Measurements from ENCODE around the gene ZNF571. TPM values are rescaled to one million over a fixed set of nuclear protein-coding genes. Genes with fewer than 3 reads are reported as not detected.

ZNF571 gene
- total RNA-seq, result 10 to 100 TPM; 11.0 to 11.4 TPM
- total RNA-seq, result 18.3 to 19.5 reads per million in 2 donors

DNA sequence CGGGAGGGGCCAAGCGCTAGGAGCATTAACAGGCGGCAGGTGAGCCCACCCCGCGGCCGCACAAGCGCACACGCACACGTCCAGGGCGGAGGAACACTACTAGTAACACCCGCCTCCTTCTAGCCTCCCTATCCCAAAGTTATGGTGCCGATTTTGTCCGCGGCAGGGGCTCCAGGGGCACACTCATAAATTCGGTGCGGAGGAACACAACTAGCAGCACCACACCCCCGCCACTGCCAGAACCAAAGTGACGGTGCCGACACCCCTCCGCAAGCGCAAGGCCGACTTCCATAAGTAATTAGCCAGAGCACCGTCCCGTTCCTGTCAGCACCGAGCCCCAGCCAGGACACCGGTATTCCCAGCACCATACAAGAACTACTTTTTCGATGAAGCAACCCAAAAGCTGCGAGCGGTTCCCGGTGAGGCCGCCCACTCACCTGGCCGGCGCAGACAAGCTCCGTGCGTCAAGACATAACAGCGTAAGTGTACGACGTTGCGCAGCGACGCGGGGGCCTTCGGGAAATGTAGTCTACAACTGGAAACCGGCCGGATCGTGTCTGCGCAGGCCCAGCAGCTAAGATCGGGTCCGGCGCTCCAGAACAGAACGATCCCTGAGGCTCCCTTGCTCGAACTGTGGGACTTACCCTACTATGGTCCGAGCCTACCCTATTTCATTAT is at the start of gene ZNF571, which contains the start of gene ZNF540:
TSS of gene ZNF571 (minus strand) at position 489 of the 678 bp plus-strand sequence. CDS start 8,116 bp downstream, outside the sequence.
TSS of gene ZNF540 (plus strand) at position 573 of the 678 bp plus-strand sequence. CDS start 3,572 bp downstream, outside the sequence.
- peak within 1 kb of the TSS; percentile 98 for H3K4me3 Mint-ChIP-seq
- H3K27ac Mint-ChIP-seq, result peak within 1 kb of the TSS; percentile 98
- peaks cover 27% of the 10 kb centered on the region for H3K4me1 Mint-ChIP-seq
- DNase-seq, result peak; percentile 76 to 83 (median 79)
- H3K27me3 Mint-ChIP-seq, result no peaks in the 10 kb centered on the region
- peaks cover 3% of the 10 kb centered on the region for H3K36me3 Mint-ChIP-seq (ENCODE audit: low read depth)
- ATAC-seq, result peak; percentile 97
- H3K9me3 ChIP-seq (ENCODE audit: control insufficient read depth, low read length, poor library complexity, severe bottlenecking), result no peaks in the 10 kb centered on the region

GRCh38 chr19:37635076-37636056 is 40.8 kb upstream of the ZNF571 start:
- DNase-seq (no peak), ATAC-seq (no peak)
- Mint-ChIP-seq H3K4me3 (no peak overlapping the region), H3K4me1 (no peaks in the 10 kb centered on the region), H3K27me3 (no peaks in the 10 kb centered on the region), H3K27ac (no peak overlapping the region), H3K36me3 (ENCODE audit: low read depth) (peaks cover 4% of the 10 kb centered on the region)
- H3K9me3 ChIP-seq (ENCODE audit: control insufficient read depth, low read length, poor library complexity, severe bottlenecking), result peaks cover 29% of the 10 kb centered on the region

GRCh38 chr19:37594982-37595382 is 390 bp upstream of the ZNF571 start:
- peak overlapping the region; percentile 98 for H3K27ac Mint-ChIP-seq
- no peaks in the 10 kb centered on the region for H3K27me3 Mint-ChIP-seq
- H3K4me1 Mint-ChIP-seq, result peaks cover 27% of the 10 kb centered on the region
- DNase-seq (peak; percentile 24 to 44 (median 38)), ATAC-seq (peak; percentile 50)
- H3K36me3 Mint-ChIP-seq (ENCODE audit: low read depth), result peaks cover 3% of the 10 kb centered on the region
- H3K4me3 Mint-ChIP-seq, result peak overlapping the region; percentile 98
- no peaks in the 10 kb centered on the region for H3K9me3 ChIP-seq (ENCODE audit: control insufficient read depth, low read length, poor library complexity, severe bottlenecking)

- DNase-seq (no peak), ATAC-seq (peak; percentile 56)
- Mint-ChIP-seq H3K4me1 (peaks cover 27% of the 10 kb centered on the region), H3K36me3 (ENCODE audit: low read depth) (peaks cover 3% of the 10 kb centered on the region), H3K4me3 (peak overlapping the region; percentile 98), H3K27ac (peak overlapping the region; percentile 98), H3K27me3 (no peaks in the 10 kb centered on the region)
- H3K9me3 ChIP-seq (ENCODE audit: control insufficient read depth, low read length, poor library complexity, severe bottlenecking), result no peaks in the 10 kb centered on the region
These were observed 642 bp downstream of the ZNF571 start for GRCh38 chr19:37593996-37594303.

GRCh38 chr19:37583340-37583739 is 11.3 kb downstream of the ZNF571 start:
- DNase-seq, result no peak
- H3K27ac Mint-ChIP-seq, result no peak overlapping the region

GRCh38 chr19:37572203-37572602 is 22.4 kb downstream of the ZNF571 start:
- peaks cover 10% of the 10 kb centered on the region for H3K36me3 Mint-ChIP-seq (ENCODE audit: low read depth)

More at GRCh38 chr19:37583340-37583739, 11.3 kb downstream of the ZNF571 start:
- Mint-ChIP-seq H3K4me3 (no peak overlapping the region), H3K4me1 (no peaks in the 10 kb centered on the region), H3K36me3 (ENCODE audit: low read depth) (peaks cover 9% of the 10 kb centered on the region), H3K27me3 (no peaks in the 10 kb centered on the region)
- ATAC-seq, result no peak
- peaks cover 39% of the 10 kb centered on the region for H3K9me3 ChIP-seq (ENCODE audit: control insufficient read depth, low read length, poor library complexity, severe bottlenecking)

DNA sequence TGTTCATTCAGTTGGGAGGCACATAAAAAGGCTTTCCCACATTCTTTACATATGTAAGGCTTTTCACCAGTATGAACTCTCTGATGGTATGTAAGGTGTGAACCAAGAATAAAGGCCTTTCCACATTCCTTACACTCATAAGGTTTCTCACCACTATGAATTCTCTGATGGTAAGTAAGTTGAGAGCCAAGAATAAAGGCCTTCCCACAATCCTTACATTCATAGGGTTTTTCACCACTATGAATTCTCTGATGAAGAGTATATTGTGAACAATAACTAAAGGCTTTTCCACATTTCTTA is 29.3 kb downstream of the ZNF571 start:
- Mint-ChIP-seq H3K27me3 (no peaks in the 10 kb centered on the region), H3K4me3 (no peak overlapping the region), H3K4me1 (no peaks in the 10 kb centered on the region), H3K27ac (no peak overlapping the region), H3K36me3 (ENCODE audit: low read depth) (peaks cover 3% of the 10 kb centered on the region)
- DNase-seq (no peak), ATAC-seq (no peak)
- peaks cover 67% of the 10 kb centered on the region for H3K9me3 ChIP-seq (ENCODE audit: control insufficient read depth, low read length, poor library complexity, severe bottlenecking)

More at GRCh38 chr19:37572203-37572602, 22.4 kb downstream of the ZNF571 start:
- H3K27me3 Mint-ChIP-seq, result no peaks in the 10 kb centered on the region
- no peaks in the 10 kb centered on the region for H3K4me1 Mint-ChIP-seq
- ATAC-seq, result no peak
- no peak overlapping the region for H3K27ac Mint-ChIP-seq
- DNase-seq, result no peak
- no peak overlapping the region for H3K4me3 Mint-ChIP-seq
- H3K9me3 ChIP-seq (ENCODE audit: control insufficient read depth, low read length, poor library complexity, severe bottlenecking), result peaks cover 55% of the 10 kb centered on the region

DNA sequence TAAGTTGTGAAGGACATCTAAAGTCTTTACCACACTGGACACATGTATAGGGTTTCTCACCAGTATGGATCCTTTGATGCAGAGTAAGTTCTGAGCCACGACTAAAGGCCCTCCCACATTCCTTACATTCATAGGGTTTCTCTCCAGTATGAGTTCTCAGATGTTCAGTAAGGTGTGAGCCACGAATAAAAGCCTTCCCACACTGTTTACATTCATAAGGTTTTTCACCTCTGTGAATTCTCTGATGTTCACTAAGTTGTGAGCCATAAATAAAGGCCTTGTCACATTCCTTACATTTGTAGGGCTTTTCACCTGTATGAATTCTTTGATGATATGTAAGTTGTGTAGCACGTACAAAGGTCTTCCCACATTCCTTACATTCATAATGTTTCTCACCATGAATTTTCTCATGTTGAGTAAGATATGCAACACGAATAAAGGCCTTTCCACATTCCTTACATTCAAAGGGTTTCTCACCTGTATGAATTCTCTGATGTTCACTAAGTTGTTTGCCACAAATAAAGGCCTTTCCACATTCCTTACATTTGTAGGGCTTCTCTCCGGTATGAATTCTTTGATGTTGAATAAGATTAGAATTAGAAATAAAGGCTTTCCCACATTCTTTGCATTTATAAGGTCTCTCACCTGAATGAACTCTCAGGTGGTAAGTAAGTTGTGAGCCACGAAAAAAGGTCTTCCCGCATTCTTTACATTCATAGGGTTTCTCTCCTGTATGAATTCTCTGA is 29.8 kb downstream of the ZNF571 start:
- ATAC-seq, result no peak
- peaks cover 2% of the 10 kb centered on the region for H3K36me3 Mint-ChIP-seq (ENCODE audit: low read depth)
- DNase-seq, result no peak
- H3K27me3 Mint-ChIP-seq, result no peaks in the 10 kb centered on the region
- H3K4me1 Mint-ChIP-seq, result no peaks in the 10 kb centered on the region
- H3K27ac Mint-ChIP-seq, result no peak overlapping the region
- no peak overlapping the region for H3K4me3 Mint-ChIP-seq
- H3K9me3 ChIP-seq (ENCODE audit: control insufficient read depth, low read length, poor library complexity, severe bottlenecking), result peaks cover 66% of the 10 kb centered on the region

- Mint-ChIP-seq H3K4me3 (no peak overlapping the region), H3K27me3 (no peaks in the 10 kb centered on the region), H3K27ac (no peak overlapping the region), H3K4me1 (no peaks in the 10 kb centered on the region), H3K36me3 (ENCODE audit: low read depth) (peaks cover 2% of the 10 kb centered on the region)
- ATAC-seq (no peak), DNase-seq (no peak)
- peaks cover 56% of the 10 kb centered on the region for H3K9me3 ChIP-seq (ENCODE audit: control insufficient read depth, low read length, poor library complexity, severe bottlenecking)
These were observed 31.1 kb downstream of the ZNF571 start for GRCh38 chr19:37563518-37563917.

GRCh38 chr19:37551129-37551993 is 43.2 kb downstream of the ZNF571 start:
- Mint-ChIP-seq H3K4me3 (peak overlapping the region; percentile 86), H3K4me1 (no peaks in the 10 kb centered on the region), H3K27ac (peak overlapping the region; percentile 85), H3K27me3 (no peaks in the 10 kb centered on the region), H3K36me3 (ENCODE audit: low read depth) (peaks cover 2% of the 10 kb centered on the region)
- peaks cover 11% of the 10 kb centered on the region for H3K9me3 ChIP-seq (ENCODE audit: control insufficient read depth, low read length, poor library complexity, severe bottlenecking)
- ATAC-seq, result peak; percentile 88
- DNase-seq, result peak; percentile 46 to 54 (median 47)

DNA sequence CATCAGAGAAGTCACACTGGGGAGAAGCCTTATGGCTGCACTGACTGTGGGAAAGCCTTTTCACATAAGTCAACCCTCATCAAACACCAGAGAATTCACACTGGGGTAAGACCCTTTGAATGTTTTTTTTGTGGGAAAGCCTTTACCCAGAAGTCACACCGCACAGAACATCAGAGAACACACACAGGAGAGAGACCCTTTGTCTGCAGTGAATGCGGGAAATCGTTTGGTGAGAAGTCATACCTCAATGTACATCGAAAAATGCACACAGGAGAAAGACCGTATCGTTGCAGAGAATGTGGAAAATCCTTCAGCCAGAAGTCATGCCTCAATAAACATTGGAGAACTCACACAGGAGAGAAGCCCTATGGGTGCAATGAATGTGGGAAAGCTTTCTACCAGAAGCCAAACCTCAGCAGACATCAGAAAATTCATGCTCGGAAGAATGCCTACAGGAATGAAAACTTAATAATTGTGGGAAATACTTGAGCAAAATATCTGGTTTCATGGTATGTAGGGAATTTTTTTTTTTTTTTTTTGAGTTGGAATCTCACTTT is 57.1 kb downstream of the ZNF571 start:
- H3K4me3 Mint-ChIP-seq, result no peak overlapping the region
- H3K36me3 Mint-ChIP-seq (ENCODE audit: low read depth), result peaks cover 12% of the 10 kb centered on the region
- H3K4me1 Mint-ChIP-seq, result no peaks in the 10 kb centered on the region
- ATAC-seq (no peak), DNase-seq (no peak)
- no peak overlapping the region for H3K27ac Mint-ChIP-seq
- peaks cover 39% of the 10 kb centered on the region for H3K9me3 ChIP-seq (ENCODE audit: control insufficient read depth, low read length, poor library complexity, severe bottlenecking)
- no peaks in the 10 kb centered on the region for H3K27me3 Mint-ChIP-seq

GRCh38 chr19:37519890-37520289 is 74.7 kb downstream of the ZNF571 start:
- ATAC-seq (no peak), DNase-seq (no peak)
- peaks cover 6% of the 10 kb centered on the region for H3K9me3 ChIP-seq (ENCODE audit: control insufficient read depth, low read length, poor library complexity, severe bottlenecking)
- H3K36me3 Mint-ChIP-seq (ENCODE audit: low read depth), result peaks cover 14% of the 10 kb centered on the region
- H3K4me1 Mint-ChIP-seq, result no peaks in the 10 kb centered on the region
- no peak overlapping the region for H3K27ac Mint-ChIP-seq
- H3K4me3 Mint-ChIP-seq, result no peak overlapping the region
- H3K27me3 Mint-ChIP-seq, result no peaks in the 10 kb centered on the region

Data from T-helper 17 cell (primary cell).